Spleen (tissue), 7 donors: ENCODE results near the gene CSNK1D.

Experiments
- POLR2A ChIP-seq, 3 donors: fragments of 450-650 bp; IDR thresholded peaks; one replicate each; pipeline ENCODE4 v1.5.1; 2017; ENCODE audit warnings: antibody characterized with exemption in 3 of 3, mild to moderate bottlenecking in 1 of 3
- TF ChIP-seq, protein P1 (sequence below), 11 experiments: fragments of 200-600 bp in 7 of 11; fragments of 450-650 bp in 4 of 11; sonication (generic) in 4 of 11; IDR thresholded peaks in 8 of 11; conservative IDR thresholded peaks in 3 of 11; 1 replicate in 7 of 11; 2 replicates in 4 of 11; pipeline versions ENCODE4 v1.4.0 to v1.8.0; 2016 to 2021; ENCODE audit warnings: antibody characterized with exemption in 11 of 11, inconsistent platforms in 4 of 11, mild to moderate bottlenecking in 1 of 11
- donor health status: DM: no; HTN: no; CAD: no; lungs with moderate emphysema.
- donor health status: DM: no; HTN: no; CAD: no.
- donor health status: DM: no; HTN: no; CAD: no.

DNA sequence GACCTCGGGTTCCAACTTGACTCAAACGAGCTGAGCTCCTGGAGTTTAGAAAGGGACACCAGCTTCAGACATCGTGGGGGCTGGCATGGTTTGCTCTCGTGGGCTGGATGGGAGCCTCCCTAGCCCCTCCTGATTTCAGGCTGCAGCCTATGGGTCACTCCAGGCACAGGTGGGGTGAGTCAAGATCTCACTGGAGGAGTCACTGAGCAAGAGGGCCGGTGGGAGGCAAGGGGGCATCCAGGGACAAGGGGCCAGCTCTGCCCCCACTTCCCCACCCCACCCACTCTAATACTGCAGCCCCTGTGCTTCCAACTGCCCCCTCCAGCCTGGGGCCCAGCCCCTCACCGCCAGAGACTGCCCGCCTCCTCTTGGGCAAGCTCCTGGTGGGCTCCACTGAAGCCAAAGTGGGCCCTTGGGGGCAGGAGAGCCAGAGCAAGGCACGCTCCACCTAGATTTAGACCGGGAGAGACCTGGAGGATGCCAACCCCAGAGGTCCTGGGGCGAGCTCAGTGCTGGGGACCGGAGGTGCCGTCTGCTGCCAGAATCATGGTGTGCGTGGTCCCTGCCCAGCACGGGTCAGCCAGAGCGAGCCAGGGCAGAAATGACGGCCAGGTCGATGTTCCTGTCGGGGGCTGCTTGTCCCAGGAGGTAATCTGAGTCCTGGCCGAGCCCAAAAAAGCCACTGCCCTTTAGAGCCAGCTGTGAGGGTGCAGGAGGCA lies 38.3 kb downstream of the CSNK1D start:
- TF ChIP-seq POLR2A (IDR thresholded peaks at IDR 0.05), result no peak
- TF ChIP-seq, protein P1, sequence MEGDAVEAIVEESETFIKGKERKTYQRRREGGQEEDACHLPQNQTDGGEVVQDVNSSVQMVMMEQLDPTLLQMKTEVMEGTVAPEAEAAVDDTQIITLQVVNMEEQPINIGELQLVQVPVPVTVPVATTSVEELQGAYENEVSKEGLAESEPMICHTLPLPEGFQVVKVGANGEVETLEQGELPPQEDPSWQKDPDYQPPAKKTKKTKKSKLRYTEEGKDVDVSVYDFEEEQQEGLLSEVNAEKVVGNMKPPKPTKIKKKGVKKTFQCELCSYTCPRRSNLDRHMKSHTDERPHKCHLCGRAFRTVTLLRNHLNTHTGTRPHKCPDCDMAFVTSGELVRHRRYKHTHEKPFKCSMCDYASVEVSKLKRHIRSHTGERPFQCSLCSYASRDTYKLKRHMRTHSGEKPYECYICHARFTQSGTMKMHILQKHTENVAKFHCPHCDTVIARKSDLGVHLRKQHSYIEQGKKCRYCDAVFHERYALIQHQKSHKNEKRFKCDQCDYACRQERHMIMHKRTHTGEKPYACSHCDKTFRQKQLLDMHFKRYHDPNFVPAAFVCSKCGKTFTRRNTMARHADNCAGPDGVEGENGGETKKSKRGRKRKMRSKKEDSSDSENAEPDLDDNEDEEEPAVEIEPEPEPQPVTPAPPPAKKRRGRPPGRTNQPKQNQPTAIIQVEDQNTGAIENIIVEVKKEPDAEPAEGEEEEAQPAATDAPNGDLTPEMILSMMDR (IDR thresholded peaks at IDR 0.05 in 8 of 11, conservative IDR thresholded peaks at IDR 0.05 in 3 of 11), result no peak
